HepG2 (cell line): ENCODE measurements around the gene TMEM143. TPM values are rescaled to one million over a fixed set of nuclear protein-coding genes. Genes with fewer than 3 reads are reported as not detected.
A peak's percentile ranks its signal among the peaks of the same experiment; 100 is the strongest.

Experiments used
- ATAC-seq: fragments of 200-7000 bp; cut with Tn5 transposase; 3 replicates; pipeline ENCODE4 v1.9.1; 2020; ENCODE audit warnings: mild to moderate bottlenecking, moderate library complexity
- BruUV-seq: library from RNA; stranded (reverse); fragments of 400-500 nt; replicated peaks from 2 replicates; lab custom pipeline; 2021; lab: Mats Ljungman, UMichigan
- CTCF ChIA-PET: fragments of 300-600 bp; formaldehyde crosslinking; extraction: SDS; loops from one replicate; lab custom pipeline; 2021; ENCODE audit warnings: low total read pairs, inconsistent platforms, low intra/inter-chr PET ratio; lab: Yijun Ruan, JAX
- POLR2A ChIA-PET: fragments of 350-600 bp; sonication (Branson Sonifier 250); formaldehyde crosslinking; loops from one replicate; lab custom pipeline; 2020; ENCODE audit warnings: antibody characterized with exemption, inconsistent platforms; lab: Yijun Ruan, JAX
- DNase-seq: peaks from one replicate; pipeline ENCODE4 v3.0.0-alpha.2; 2015; ENCODE audit warnings: low spot score
- FAIRE-seq: peaks from 3 replicates; lab custom pipeline; 2011; peaks lifted over from hg19 to GRCh38; lab: Jason Lieb, UNC
- H2AFZ ChIP-seq: one replicate; pipeline ENCODE4 v1.6.1; 2011; ENCODE audit warnings: low read length, inconsistent platforms
- H3K27ac ChIP-seq: fragments of 300-600 bp; 3 replicates; pipeline ENCODE4 v1.8.0; 2011; ENCODE audit warnings: mixed run types, mild to moderate bottlenecking, mixed read lengths, low read length, inconsistent platforms; ENCODE audit not compliant: insufficient read depth; ENCODE audit errors: extremely low read length
- H3K27me3 ChIP-seq, 2 experiments: fragments of 200-600 bp in 1 of 2; 2 replicates in 1 of 2; 3 replicates in 1 of 2; pipeline versions ENCODE4 v1.6.0 to v1.8.0; 2011; ENCODE audit warnings: low read length in 2 of 2, mild to moderate bottlenecking in 2 of 2, moderate library complexity in 2 of 2, inconsistent platforms in 1 of 2; ENCODE audit not compliant: insufficient read depth in 2 of 2, control insufficient read depth in 1 of 2
- H3K36me3 ChIP-seq, 2 experiments: fragments of 200-600 bp in 1 of 2; replicated peaks in 1 of 2; 2 replicates in 1 of 2; 3 replicates in 1 of 2; pipeline versions ENCODE4 v1.5.1 to v1.8.0; 2011; ENCODE audit warnings: low read length in 2 of 2, inconsistent platforms in 1 of 2; ENCODE audit not compliant: insufficient read depth in 2 of 2, control insufficient read depth in 1 of 2
- H3K4me1 ChIP-seq: 2 replicates; pipeline ENCODE4 v1.5.1; 2012; ENCODE audit warnings: low read length, inconsistent platforms; ENCODE audit not compliant: insufficient read depth
- H3K4me2 ChIP-seq: 2 replicates; pipeline ENCODE4 v1.6.0; 2011; ENCODE audit warnings: low read depth, low read length, inconsistent platforms
- H3K4me3 ChIP-seq, 3 experiments: fragments of 200-600 bp in 1 of 3; sonication (generic), shearing (Covaris generic) in 1 of 3; replicated peaks in 1 of 3; 2 replicates each; pipeline ENCODE4 v1.5.1; 2011 to 2016; ENCODE audit warnings: low read length in 3 of 3, inconsistent platforms in 2 of 3, low read depth in 2 of 3, mild to moderate bottlenecking in 2 of 3, control low read depth in 1 of 3, mixed read lengths in 1 of 3; ENCODE audit not compliant: insufficient read depth in 1 of 3
- H3K79me2 ChIP-seq: one replicate; pipeline ENCODE4 v1.6.1; 2011; ENCODE audit warnings: low read length, inconsistent platforms; ENCODE audit not compliant: insufficient read depth
- H3K9ac ChIP-seq: 2 replicates; pipeline ENCODE4 v1.6.0; 2011; ENCODE audit warnings: mild to moderate bottlenecking, low read depth, low read length, inconsistent platforms; ENCODE audit not compliant: insufficient read depth
- H3K9me3 ChIP-seq: 2 replicates; pipeline ENCODE4 v1.5.1; 2012; ENCODE audit warnings: mild to moderate bottlenecking, low read length
- H4K20me1 ChIP-seq: 2 replicates; pipeline ENCODE4 v1.6.0; 2011; ENCODE audit warnings: inconsistent platforms, mild to moderate bottlenecking, low read length, moderate library complexity; ENCODE audit not compliant: insufficient read depth
- ARNTL ChIP-seq: sonication (generic); formaldehyde crosslinking; IDR thresholded peaks from 2 replicates; pipeline ENCODE4 v1.4.0; 2020; ENCODE audit warnings: mild to moderate bottlenecking, missing genetic modification reagents
- GABPB1 ChIP-seq: IDR thresholded peaks from 2 replicates; pipeline ENCODE4 v1.6.1; 2016; ENCODE audit warnings: mild to moderate bottlenecking, missing genetic modification reagents, moderate library complexity, missing compliant biosample characterization
- HOXA3 ChIP-seq: sonication (generic); formaldehyde crosslinking; IDR thresholded peaks from 2 replicates; pipeline ENCODE4 v1.5.0; 2020; ENCODE audit warnings: missing genetic modification reagents
- MYC ChIP-seq: sonication (generic); formaldehyde crosslinking; IDR thresholded peaks from 2 replicates; pipeline ENCODE4 v1.9.0; 2021; ENCODE audit warnings: missing genetic modification reagents, borderline replicate concordance
- THAP11 ChIP-seq: IDR thresholded peaks from 2 replicates; pipeline ENCODE4 v1.6.1; 2016; ENCODE audit warnings: missing biosample characterization, missing genetic modification reagents
- ZBTB38 ChIP-seq: sonication (generic); formaldehyde crosslinking; IDR thresholded peaks from 2 replicates; pipeline ENCODE4 v1.5.1; 2020; ENCODE audit warnings: mild to moderate bottlenecking, missing genetic modification reagents
- WGBS: methylation state at CpG from one replicate; pipeline ENCODE4 v1.1.6; 2017; ENCODE audit warnings: low lambda C conversion rate; 5-methylcytosine and 5-hydroxymethylcytosine counted together
- in situ Hi-C: cut with HindIII; loops from 2 replicates; pipeline ENCODE4 v1.10.0; 2017; ENCODE audit warnings: low pct_unique_long_range_greater_than_20kb; ENCODE audit not compliant: extremely low pct_ligation_motif_present
- intact Hi-C: fragments of 100-400 bp; cut with micrococcal nuclease; formaldehyde crosslinking; loops from one replicate; pipeline ENCODE4 v1.10.0; 2022; ENCODE audit not compliant: unreplicated experiment
- polyA plus RNA-seq, 8 experiments: library from polyadenylated mRNA; depleted of rRNA in 3 of 8; stranded (reverse) in 7 of 8; unstranded in 1 of 8; fragments of >200 nt; fragmentation: Illumina TruSeq in 4 of 8; extraction: Trizol in 4 of 8; gene quantifications; 2 replicates each; pipeline versions ENCODE4 v1.2.1 to v1.2.3, GENCODE V29; 2011 to 2016; ENCODE audit warnings: low read depth in 4 of 8, missing spikeins in 1 of 8, mixed read lengths in 1 of 8; ENCODE audit not compliant: insufficient read depth in 1 of 8
- total RNA-seq, 5 experiments: library from RNA; depleted of rRNA; stranded (reverse); fragments of >200 nt; fragmentation: Illumina TruSeq; extraction: Trizol; gene quantifications; 2 replicates each; pipeline ENCODE4 v1.2.3, GENCODE V29; 2016; ENCODE audit warnings: low read depth in 1 of 5
- TF ChIP-seq, protein P1 (sequence below): sonication (generic); formaldehyde crosslinking; IDR thresholded peaks from 2 replicates; pipeline ENCODE4 v1.4.0; 2020; ENCODE audit warnings: missing genetic modification reagents
- TF ChIP-seq, protein P2 (sequence below): IDR thresholded peaks from 2 replicates; pipeline ENCODE4 v1.6.1; 2016; ENCODE audit warnings: missing compliant biosample characterization, missing genetic modification reagents, borderline replicate concordance
- TF ChIP-seq, protein P3 (sequence below): sonication (generic); formaldehyde crosslinking; IDR thresholded peaks from 2 replicates; pipeline ENCODE4 v1.5.0; 2020; ENCODE audit warnings: missing genetic modification reagents
- TF ChIP-seq, protein P4 (sequence below): sonication (generic); formaldehyde crosslinking; IDR thresholded peaks from 2 replicates; pipeline ENCODE4 v1.5.1; 2020; ENCODE audit warnings: mild to moderate bottlenecking, missing genetic modification reagents, moderate library complexity
- TF ChIP-seq, protein P5 (sequence below): IDR thresholded peaks from 2 replicates; pipeline ENCODE4 v1.6.1; 2012; ENCODE audit warnings: inconsistent platforms

The TMEM143 gene
- total and polyA plus RNA-seq, 2 of the 13 experiments (the other 11 are each of a cell fraction or from before 2014, with no cell fraction given) = 7.7 to 11.3 TPM

DNA sequence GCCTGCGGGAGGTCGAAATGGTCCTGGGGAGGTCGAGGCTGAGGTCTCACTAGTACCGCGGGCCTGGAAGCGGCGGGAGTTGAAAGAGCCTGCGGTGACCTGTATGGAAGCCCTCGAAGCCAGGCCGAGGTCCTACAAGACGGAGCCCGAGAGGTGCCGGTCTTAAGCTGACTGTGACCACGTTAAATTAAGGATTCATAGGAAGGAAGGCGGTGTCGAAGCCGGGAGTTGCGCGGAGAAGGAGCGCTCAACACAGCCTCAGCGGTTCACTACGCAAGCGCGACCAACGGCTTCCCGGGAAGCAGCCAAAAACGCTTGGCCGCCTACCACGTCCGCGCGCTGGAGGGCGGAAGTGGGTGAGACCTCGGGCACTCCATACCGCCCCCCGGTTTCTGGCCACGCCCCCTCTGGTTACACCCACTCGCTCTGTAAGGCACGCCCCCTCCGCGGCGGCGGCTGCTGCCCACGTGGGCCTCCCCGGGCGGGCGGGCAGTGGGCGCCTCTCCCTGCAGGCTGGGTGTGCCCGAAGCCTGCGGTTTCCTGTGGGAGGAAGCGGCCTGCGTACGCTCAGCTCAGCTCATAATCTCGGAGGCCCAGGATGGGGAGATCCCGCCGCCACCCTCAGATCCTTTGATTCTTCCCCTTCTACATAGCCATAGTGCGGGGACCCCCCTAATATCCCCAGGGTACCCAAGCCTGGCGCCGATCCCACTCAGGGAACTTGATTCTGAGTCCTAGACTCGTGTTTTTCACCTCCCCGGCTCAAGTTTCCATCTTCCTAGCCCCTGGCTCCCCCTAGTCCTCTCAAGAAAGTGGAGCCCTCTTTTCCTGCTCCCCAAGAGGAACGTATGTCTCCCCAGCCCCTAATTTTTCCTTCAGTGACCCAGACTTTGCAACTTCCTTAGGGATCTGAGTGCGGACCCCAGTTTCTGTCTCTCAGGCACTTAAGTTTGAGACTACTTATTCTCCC lies 41.8 kb downstream of the TMEM143 start:
- H3K9ac ChIP-seq = no peak overlapping the region
- FAIRE-seq (no peak), DNase-seq (peak; percentile 21), ATAC-seq (peak; percentile 18; the same call in 2 of the 3 replicates)
- H3K27ac ChIP-seq = no peak overlapping the region
- WGBS = 73% methylated on average over 40 of the region's 63 CpGs
- no peaks in the 10 kb centered on the region for H3K27me3 ChIP-seq
- no peaks in the 10 kb centered on the region for H4K20me1 ChIP-seq
- no peaks in the 10 kb centered on the region for H3K9me3 ChIP-seq
- in situ Hi-C loops (no loop called here), intact Hi-C loops (loop anchor here (2.0 to 5.0 kb wide), 2 partner anchors 27 to 70 kb away; partner anchors contain the start of genes GRIN2D and KDELR1)
- no peak overlapping the region for H2AFZ ChIP-seq
- no peak overlapping the region for H3K4me3 ChIP-seq
- no TSS peak for BruUV-seq
- no peaks in the 10 kb centered on the region for H3K79me2 ChIP-seq
- POLR2A ChIA-PET = interaction anchor here (1.1 kb wide), 1 partner anchor 42 kb away, joined by 3 read pairs; the partner anchor contains the start of genes SYNGR4 and TMEM143
- peaks cover 63% of the 10 kb centered on the region for H3K4me1 ChIP-seq
- CTCF ChIA-PET = no interaction called here
- no peaks in the 10 kb centered on the region for H3K36me3 ChIP-seq
- H3K4me2 ChIP-seq = 0 out of 2 replicates have a peak overlapping the region, but pooled peaks have one; percentile 20
- TF ChIP-seq HOXA3 (CRISPR knock-in tag) = peak; percentile 18; the same call in 1 of the 2 replicates
- TF ChIP-seq, protein P1, sequence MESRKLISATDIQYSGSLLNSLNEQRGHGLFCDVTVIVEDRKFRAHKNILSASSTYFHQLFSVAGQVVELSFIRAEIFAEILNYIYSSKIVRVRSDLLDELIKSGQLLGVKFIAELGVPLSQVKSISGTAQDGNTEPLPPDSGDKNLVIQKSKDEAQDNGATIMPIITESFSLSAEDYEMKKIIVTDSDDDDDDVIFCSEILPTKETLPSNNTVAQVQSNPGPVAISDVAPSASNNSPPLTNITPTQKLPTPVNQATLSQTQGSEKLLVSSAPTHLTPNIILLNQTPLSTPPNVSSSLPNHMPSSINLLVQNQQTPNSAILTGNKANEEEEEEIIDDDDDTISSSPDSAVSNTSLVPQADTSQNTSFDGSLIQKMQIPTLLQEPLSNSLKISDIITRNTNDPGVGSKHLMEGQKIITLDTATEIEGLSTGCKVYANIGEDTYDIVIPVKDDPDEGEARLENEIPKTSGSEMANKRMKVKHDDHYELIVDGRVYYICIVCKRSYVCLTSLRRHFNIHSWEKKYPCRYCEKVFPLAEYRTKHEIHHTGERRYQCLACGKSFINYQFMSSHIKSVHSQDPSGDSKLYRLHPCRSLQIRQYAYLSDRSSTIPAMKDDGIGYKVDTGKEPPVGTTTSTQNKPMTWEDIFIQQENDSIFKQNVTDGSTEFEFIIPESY (CRISPR knock-in tag) = peak; percentile 83
- TF ChIP-seq, protein P2, sequence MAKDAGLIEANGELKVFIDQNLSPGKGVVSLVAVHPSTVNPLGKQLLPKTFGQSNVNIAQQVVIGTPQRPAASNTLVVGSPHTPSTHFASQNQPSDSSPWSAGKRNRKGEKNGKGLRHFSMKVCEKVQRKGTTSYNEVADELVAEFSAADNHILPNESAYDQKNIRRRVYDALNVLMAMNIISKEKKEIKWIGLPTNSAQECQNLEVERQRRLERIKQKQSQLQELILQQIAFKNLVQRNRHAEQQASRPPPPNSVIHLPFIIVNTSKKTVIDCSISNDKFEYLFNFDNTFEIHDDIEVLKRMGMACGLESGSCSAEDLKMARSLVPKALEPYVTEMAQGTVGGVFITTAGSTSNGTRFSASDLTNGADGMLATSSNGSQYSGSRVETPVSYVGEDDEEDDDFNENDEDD (CRISPR knock-in tag) = peak; percentile 37; the same call in 1 of the 2 replicates
- 0 out of 2 replicates have a peak, but pooled peaks have one; percentile 12 for TF ChIP-seq THAP11 (CRISPR knock-in tag)
- no peak for TF ChIP-seq ARNTL (CRISPR knock-in tag)
- TF ChIP-seq, protein P3, sequence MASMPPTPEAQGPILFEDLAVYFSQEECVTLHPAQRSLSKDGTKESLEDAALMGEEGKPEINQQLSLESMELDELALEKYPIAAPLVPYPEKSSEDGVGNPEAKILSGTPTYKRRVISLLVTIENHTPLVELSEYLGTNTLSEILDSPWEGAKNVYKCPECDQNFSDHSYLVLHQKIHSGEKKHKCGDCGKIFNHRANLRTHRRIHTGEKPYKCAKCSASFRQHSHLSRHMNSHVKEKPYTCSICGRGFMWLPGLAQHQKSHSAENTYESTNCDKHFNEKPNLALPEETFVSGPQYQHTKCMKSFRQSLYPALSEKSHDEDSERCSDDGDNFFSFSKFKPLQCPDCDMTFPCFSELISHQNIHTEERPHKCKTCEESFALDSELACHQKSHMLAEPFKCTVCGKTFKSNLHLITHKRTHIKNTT (CRISPR knock-in tag) = no peak
- TF ChIP-seq, protein P4, sequence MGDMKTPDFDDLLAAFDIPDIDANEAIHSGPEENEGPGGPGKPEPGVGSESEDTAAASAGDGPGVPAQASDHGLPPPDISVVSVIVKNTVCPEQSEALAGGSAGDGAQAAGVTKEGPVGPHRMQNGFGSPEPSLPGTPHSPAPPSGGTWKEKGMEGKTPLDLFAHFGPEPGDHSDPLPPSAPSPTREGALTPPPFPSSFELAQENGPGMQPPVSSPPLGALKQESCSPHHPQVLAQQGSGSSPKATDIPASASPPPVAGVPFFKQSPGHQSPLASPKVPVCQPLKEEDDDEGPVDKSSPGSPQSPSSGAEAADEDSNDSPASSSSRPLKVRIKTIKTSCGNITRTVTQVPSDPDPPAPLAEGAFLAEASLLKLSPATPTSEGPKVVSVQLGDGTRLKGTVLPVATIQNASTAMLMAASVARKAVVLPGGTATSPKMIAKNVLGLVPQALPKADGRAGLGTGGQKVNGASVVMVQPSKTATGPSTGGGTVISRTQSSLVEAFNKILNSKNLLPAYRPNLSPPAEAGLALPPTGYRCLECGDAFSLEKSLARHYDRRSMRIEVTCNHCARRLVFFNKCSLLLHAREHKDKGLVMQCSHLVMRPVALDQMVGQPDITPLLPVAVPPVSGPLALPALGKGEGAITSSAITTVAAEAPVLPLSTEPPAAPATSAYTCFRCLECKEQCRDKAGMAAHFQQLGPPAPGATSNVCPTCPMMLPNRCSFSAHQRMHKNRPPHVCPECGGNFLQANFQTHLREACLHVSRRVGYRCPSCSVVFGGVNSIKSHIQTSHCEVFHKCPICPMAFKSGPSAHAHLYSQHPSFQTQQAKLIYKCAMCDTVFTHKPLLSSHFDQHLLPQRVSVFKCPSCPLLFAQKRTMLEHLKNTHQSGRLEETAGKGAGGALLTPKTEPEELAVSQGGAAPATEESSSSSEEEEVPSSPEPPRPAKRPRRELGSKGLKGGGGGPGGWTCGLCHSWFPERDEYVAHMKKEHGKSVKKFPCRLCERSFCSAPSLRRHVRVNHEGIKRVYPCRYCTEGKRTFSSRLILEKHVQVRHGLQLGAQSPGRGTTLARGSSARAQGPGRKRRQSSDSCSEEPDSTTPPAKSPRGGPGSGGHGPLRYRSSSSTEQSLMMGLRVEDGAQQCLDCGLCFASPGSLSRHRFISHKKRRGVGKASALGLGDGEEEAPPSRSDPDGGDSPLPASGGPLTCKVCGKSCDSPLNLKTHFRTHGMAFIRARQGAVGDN (CRISPR knock-in tag) = peak; percentile 53
- TF ChIP-seq ZBTB38 = peak; percentile 80
- peak; percentile 64; the same call in 1 of the 2 replicates for TF ChIP-seq GABPB1 (CRISPR knock-in tag)
- TF ChIP-seq MYC (CRISPR knock-in tag) = peak; percentile 27; the same call in 1 of the 2 replicates
- TF ChIP-seq, protein P5, sequence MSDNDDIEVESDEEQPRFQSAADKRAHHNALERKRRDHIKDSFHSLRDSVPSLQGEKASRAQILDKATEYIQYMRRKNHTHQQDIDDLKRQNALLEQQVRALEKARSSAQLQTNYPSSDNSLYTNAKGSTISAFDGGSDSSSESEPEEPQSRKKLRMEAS = peak; percentile 59
